Ishikawa (cell line): Measurements from ENCODE around the gene NDFIP1.

Experiments used
- CEBPB ChIP-seq: IDR thresholded peaks from 2 replicates; pipeline ENCODE4 v1.6.1; 2012
- CREB1 ChIP-seq: IDR thresholded peaks from 2 replicates; pipeline ENCODE4 v1.6.1; 2012; ENCODE audit warnings: low read depth
- FOXM1 ChIP-seq: IDR thresholded peaks from 2 replicates; pipeline ENCODE4 v1.6.1; 2012; ENCODE audit warnings: low read depth, borderline replicate concordance
- RAD21 ChIP-seq: IDR thresholded peaks from 2 replicates; pipeline ENCODE4 v1.6.1; 2012; ENCODE audit warnings: low read depth
- TAF1 ChIP-seq: IDR thresholded peaks from 2 replicates; pipeline ENCODE4 v1.6.1; 2012; ENCODE audit warnings: low read depth, mild to moderate bottlenecking
- TCF12 ChIP-seq: IDR thresholded peaks from 2 replicates; pipeline ENCODE4 v1.6.1; 2012; ENCODE audit warnings: low read depth
- YY1 ChIP-seq: IDR thresholded peaks from 2 replicates; pipeline ENCODE4 v1.6.1; 2012; ENCODE audit warnings: low read depth
- TF ChIP-seq, protein P1 (sequence below): IDR thresholded peaks from 2 replicates; pipeline ENCODE4 v1.6.1; 2012

DNA sequence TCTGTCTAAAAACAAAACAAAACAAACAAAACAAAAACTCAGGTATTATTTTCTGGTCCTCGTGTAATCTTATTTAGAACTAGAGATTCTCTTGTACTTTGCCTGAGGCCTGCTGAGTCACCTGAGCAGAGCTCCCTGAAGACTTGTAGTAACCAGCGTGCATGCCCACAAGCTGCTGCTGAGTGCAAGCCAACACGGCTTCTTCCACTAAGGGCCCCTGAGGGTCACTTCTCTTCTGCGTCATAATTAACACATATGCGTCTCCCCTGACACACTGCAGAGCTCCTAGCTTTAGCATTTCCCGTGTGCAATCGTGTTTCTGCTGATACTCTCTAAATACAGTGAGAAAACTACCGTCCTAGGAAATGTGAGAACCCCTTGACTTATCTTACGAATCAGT lies 10.9 kb upstream of the NDFIP1 start:
- TF ChIP-seq, protein P1, sequence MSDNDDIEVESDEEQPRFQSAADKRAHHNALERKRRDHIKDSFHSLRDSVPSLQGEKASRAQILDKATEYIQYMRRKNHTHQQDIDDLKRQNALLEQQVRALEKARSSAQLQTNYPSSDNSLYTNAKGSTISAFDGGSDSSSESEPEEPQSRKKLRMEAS: no peak
- TF ChIP-seq TAF1 (no peak), TCF12 (no peak), CEBPB (no peak), CREB1 (no peak), FOXM1 (no peak), YY1 (no peak), RAD21 (no peak)
